SK-N-SH treated with all-trans-retinoic acid at 6 μM for 48 hours (cell line): ENCODE results near the gene CYREN.

Source experiments
- BACH2 ChIP-seq: fragments of 250-450 bp; sonication (Bioruptor Pico); IDR thresholded peaks from 2 replicates; pipeline ENCODE4 v1.9.0; 2021; ENCODE audit warnings: mild to moderate bottlenecking, borderline replicate concordance
- ESRRG ChIP-seq: fragments of 250-450 bp; sonication (Bioruptor Pico); IDR thresholded peaks from 2 replicates; pipeline ENCODE4 v1.6.1; 2021; ENCODE audit warnings: mild to moderate bottlenecking
- PPARA ChIP-seq: fragments of 250-450 bp; sonication (Bioruptor Pico); IDR thresholded peaks from 2 replicates; pipeline ENCODE4 v1.5.0; 2020; ENCODE audit warnings: mild to moderate bottlenecking, borderline replicate concordance
- ZFP3 ChIP-seq: fragments of 250-450 bp; sonication (Bioruptor Pico); IDR thresholded peaks from 2 replicates; pipeline ENCODE4 v1.5.0; 2020; ENCODE audit warnings: mild to moderate bottlenecking, moderate library complexity
- ZFP30 ChIP-seq: fragments of 450-650 bp; formaldehyde crosslinking; IDR thresholded peaks from 2 replicates; pipeline ENCODE4 v1.5.0; 2022; ENCODE audit warnings: mild to moderate bottlenecking, moderate library complexity
- TF ChIP-seq, protein P1 (sequence below): fragments of 250-450 bp; sonication (Bioruptor Pico); IDR thresholded peaks from 2 replicates; pipeline ENCODE4 v1.8.0; 2020; ENCODE audit warnings: mild to moderate bottlenecking, moderate library complexity, borderline replicate concordance
- TF ChIP-seq, protein P2 (sequence below): fragments of 250-450 bp; sonication (Bioruptor Pico); IDR thresholded peaks from 2 replicates; pipeline ENCODE4 v1.5.1; 2021; ENCODE audit warnings: mild to moderate bottlenecking, moderate library complexity
- TF ChIP-seq, protein P3 (sequence below): fragments of 250-450 bp; sonication (Bioruptor Pico); IDR thresholded peaks from 2 replicates; pipeline ENCODE4 v1.5.0; 2020; ENCODE audit warnings: mild to moderate bottlenecking, moderate library complexity

DNA sequence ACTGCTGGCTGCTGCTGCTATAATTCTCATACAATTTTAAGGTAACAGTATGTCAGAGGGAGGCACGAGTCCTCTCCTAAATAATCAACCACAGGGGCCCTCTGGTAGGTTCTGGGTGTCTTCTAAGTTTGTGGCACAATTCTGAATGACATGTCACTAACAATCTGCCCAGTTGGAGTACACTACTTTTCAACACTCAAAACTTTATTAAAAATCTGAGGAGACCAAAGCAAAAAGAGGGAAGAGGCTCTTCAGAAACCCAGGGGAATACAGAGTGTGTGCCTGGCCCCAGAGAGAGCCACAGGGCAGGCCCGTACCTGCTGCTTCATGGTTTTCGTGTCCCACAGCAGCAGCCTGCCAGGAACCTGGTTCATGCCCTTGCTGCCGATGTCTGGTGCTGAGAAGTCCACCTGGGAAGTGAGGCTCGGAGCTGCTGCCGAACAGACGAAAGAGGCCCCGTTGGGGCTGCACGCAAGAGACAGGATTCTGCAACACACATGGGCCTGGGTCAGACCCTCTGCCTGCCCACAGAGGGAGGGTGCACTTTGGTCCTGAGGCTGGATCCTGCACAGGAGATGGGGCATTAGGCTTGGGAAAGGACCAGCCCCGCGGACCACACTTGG, 22.5 kb upstream of the CYREN start:
- TF ChIP-seq ZFP30 (CRISPR knock-in tag) (no peak), PPARA (CRISPR knock-in tag) (no peak), ESRRG (CRISPR knock-in tag) (no peak), ZFP3 (CRISPR knock-in tag) (no peak), BACH2 (no peak)
- TF ChIP-seq, protein P1, sequence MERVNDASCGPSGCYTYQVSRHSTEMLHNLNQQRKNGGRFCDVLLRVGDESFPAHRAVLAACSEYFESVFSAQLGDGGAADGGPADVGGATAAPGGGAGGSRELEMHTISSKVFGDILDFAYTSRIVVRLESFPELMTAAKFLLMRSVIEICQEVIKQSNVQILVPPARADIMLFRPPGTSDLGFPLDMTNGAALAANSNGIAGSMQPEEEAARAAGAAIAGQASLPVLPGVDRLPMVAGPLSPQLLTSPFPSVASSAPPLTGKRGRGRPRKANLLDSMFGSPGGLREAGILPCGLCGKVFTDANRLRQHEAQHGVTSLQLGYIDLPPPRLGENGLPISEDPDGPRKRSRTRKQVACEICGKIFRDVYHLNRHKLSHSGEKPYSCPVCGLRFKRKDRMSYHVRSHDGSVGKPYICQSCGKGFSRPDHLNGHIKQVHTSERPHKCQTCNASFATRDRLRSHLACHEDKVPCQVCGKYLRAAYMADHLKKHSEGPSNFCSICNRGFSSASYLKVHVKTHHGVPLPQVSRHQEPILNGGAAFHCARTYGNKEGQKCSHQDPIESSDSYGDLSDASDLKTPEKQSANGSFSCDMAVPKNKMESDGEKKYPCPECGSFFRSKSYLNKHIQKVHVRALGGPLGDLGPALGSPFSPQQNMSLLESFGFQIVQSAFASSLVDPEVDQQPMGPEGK (CRISPR knock-in tag): no peak
- TF ChIP-seq, protein P2, sequence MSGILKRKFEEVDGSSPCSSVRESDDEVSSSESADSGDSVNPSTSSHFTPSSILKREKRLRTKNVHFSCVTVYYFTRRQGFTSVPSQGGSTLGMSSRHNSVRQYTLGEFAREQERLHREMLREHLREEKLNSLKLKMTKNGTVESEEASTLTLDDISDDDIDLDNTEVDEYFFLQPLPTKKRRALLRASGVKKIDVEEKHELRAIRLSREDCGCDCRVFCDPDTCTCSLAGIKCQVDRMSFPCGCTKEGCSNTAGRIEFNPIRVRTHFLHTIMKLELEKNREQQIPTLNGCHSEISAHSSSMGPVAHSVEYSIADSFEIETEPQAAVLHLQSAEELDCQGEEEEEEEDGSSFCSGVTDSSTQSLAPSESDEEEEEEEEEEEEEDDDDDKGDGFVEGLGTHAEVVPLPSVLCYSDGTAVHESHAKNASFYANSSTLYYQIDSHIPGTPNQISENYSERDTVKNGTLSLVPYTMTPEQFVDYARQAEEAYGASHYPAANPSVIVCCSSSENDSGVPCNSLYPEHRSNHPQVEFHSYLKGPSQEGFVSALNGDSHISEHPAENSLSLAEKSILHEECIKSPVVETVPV (CRISPR knock-in tag): no peak
- TF ChIP-seq, protein P3, sequence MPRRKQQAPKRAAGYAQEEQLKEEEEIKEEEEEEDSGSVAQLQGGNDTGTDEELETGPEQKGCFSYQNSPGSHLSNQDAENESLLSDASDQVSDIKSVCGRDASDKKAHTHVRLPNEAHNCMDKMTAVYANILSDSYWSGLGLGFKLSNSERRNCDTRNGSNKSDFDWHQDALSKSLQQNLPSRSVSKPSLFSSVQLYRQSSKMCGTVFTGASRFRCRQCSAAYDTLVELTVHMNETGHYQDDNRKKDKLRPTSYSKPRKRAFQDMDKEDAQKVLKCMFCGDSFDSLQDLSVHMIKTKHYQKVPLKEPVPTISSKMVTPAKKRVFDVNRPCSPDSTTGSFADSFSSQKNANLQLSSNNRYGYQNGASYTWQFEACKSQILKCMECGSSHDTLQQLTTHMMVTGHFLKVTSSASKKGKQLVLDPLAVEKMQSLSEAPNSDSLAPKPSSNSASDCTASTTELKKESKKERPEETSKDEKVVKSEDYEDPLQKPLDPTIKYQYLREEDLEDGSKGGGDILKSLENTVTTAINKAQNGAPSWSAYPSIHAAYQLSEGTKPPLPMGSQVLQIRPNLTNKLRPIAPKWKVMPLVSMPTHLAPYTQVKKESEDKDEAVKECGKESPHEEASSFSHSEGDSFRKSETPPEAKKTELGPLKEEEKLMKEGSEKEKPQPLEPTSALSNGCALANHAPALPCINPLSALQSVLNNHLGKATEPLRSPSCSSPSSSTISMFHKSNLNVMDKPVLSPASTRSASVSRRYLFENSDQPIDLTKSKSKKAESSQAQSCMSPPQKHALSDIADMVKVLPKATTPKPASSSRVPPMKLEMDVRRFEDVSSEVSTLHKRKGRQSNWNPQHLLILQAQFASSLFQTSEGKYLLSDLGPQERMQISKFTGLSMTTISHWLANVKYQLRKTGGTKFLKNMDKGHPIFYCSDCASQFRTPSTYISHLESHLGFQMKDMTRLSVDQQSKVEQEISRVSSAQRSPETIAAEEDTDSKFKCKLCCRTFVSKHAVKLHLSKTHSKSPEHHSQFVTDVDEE (CRISPR knock-in tag): no peak
